CD4-positive, alpha-beta T cell treated with Interleukin-6 for 4 hours (primary cell): ENCODE measurements around the gene CEP128.

Source experiments
- DNase-seq: peaks from one replicate; pipeline ENCODE4 v3.0.0-alpha.2; 2020; ENCODE audit warnings: mixed read lengths

CEP128 gene

DNA sequence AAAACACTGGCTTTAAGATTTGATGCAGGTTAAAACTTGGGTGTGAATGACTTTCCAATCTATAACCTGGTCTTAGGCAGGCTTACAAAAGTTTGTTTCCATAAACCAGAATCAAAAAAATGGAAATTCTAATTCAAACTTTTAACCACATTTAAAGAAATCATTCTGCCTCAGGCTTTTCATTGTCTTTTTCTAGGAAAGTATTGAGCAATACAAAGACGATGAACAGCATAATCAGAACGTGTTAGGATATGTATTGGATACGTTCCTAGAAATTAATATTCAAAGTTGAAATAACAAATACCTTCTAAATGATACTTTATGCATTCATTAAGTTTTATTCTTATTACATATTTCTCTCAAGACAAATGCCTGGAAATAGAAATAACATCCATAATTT lies 172.9 kb downstream of the CEP128 start:
- DNase-seq, result no peak

DNA sequence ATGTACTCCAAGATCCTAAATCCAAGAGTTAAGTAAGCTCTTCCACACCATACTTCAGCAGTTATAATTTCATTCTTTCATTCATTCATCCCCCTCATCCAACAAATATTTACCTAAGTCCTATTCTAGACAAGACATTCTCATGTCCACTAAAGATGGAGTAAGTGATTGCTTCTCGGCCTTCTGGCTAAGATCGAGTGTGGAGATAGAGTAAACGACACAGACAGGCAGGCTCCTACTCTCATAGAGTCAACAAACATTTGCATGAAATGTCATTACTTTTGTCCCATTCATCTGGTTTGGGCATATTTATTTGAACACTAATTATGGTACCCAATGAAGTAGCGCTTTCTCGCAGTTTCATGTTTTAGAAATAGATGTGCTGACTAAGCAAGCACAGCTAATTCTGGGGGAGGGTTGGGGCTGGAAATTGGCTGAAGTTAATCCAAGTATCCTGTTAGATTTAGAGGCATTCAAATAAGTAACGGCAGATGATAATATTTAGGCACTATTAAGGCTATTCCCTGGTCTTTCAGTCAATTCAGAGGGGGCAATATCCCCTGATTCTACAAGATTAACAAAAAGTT lies 176.5 kb downstream of the CEP128 start:
- no peak for DNase-seq

DNA sequence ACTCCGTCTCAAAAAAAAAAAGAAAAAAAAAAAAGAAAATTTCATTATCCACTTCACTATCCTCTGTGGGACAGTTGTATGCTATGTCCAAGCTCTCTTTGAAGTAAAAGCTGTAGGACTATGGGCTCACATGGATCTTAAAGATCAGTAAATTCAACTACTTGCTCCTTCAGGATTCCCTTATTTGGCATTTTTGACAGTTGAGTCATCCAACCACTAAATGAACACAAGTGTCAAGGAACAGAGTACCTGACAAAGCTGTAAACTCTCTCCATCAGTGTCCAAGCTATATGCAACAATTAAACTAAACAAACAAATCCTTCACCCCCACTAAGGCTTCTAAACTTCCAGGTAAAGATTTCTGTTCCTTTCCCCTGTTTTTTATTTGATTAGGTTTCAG lies 177.0 kb downstream of the CEP128 start:
- DNase-seq, result no peak

DNA sequence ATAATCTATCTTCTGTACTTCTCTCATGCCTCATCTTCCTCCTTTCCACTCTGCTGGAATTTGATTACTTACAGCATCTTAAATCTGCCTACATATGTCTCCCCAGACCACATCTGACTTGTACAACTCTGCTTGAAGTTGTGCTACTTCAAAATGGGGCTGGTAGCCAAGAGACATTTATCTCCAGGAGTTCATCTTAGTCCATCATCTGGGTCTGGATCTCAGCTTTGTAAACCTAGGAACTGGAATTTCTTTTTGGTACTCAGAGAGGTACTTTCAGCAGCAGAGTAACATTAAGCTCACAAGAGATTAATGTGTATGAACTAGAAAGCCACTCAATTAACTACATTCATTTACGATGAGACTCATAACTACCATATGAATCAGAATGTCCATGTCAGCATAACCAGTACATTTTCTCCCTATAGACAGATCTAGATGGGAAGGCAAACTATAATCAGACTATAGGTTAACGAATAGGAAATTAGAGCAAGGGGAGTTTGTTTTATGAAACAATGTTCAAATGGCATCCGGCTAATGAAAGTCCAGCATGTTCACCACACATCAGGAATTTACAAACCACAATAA lies 178.8 kb downstream of the CEP128 start:
- DNase-seq, result no peak

DNA sequence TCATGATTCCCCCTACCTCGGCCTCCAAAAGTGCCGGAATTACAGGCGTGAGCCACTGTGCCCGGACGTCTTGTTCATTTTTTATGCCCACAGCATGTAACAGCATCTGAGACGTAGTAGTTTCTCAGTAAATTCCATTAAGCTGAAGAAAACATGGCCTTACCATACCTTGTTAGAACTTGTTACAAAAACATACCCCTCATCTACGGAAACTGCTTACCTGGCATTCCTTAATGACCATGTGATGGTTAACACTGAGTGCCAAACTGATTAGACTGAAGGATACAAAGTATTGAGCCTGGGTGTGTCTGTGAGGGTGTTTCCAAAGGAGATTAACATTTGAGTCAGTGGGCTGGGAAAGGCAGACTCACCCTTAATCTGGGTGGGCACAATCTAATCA lies 186.8 kb downstream of the CEP128 start:
- no peak for DNase-seq

DNA sequence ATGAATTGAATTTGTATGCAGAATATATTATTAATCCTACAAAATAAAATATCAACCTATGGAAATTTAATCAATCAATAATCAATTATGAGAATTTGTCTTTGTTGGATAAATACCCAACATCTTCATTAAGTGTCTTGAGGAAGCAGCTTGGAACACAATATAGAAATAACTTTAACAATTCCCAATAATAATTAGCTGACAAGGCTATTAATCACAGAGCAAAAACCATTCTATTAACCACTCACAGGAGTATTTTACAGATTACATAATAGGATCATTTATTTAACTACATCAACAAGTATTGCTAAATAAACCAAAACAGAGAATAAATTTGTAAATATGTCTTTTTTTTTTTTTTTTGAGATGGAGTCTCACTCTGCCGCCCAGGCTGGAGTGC lies 190.3 kb downstream of the CEP128 start:
- DNase-seq, result no peak

DNA sequence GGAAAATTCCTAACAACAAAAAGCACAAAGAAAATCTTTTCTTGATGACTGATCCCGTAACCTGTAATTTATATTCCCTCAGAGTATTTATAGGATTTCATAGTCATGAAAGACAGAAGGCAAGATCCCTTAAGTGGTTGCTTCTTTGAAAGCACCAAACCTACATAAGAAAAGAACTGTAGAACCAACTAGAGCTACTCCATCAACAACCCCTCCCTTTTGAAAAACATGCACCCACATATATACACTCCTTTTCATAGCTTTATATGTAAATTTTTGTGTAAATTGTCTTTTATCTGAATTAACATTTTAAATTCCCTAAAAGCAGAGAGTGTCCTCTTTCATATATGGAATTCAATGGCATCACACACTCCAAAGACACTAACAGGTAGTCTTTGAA lies 215.3 kb downstream of the CEP128 start:
- DNase-seq, result no peak

DNA sequence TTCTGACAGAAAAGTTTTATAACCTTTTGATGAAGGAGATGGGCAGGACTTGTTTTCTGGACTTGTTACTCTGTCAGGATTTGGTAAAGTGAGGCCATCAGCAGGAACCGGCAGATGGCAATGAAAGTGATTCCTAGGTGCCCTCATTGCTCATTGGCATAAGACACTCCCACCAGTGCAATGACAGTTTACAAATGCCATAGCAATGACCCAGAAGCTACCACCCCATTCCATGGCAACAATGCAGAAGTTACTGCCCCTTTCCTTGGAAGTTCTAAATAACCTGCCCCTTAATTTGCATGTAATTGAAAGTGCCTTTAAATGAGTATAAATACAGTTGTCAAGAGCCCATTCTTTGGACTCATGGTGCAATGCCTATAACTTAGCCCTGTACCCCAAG lies 222.6 kb downstream of the CEP128 start:
- no peak for DNase-seq

DNA sequence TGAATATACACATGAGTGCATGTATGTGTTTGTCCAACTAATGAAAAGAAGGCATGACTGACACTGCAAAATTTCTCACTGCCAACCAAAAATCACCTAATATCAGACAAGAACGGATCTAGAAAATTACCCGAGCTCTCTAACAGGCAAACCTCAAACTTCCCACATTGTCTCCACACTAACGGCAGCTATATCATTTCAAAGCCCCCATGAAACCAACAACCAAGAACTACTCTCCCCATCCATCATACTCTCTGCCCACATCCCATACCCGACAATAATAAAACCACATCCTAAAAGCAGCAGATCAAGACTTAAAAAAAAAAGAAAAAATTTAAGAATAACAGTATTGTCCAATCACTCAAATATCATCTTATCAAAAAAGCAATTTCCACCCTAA lies 227.1 kb downstream of the CEP128 start:
- DNase-seq, result no peak

DNA sequence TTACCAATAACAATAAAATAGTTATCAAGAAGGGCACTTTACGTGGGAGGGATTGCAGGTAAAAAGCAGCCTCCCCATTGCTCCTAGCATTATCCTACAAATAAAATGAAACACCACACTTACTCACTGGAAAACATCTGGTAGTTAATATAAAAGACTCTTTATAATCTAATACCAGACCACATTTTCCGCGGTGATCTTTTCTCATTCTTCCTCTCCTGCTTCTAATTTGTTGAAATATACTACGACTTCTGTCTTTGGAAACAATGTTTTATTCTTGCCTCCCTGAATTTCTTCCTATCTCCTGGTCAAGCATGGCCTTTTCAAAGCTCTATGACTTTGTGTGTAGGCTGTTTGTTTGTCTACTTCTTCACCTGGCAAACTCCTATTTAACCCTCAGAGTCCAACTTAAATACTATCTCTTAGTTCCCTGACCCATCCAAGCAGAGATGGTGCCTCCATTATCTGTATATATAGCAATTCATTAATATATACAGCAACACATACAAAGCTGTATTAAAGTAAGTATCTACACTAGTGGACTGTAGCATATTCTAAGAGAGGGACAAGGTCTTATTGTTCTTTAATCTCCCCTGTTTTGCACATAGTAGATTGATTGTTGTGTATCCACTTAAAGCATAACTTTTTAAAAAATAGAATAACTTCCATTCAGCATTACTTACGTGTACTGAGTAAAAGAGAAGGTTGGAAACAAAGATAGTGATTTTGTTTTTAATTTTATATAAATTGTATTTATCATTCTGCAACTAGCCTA lies 228.3 kb downstream of the CEP128 start:
- no peak for DNase-seq

DNA sequence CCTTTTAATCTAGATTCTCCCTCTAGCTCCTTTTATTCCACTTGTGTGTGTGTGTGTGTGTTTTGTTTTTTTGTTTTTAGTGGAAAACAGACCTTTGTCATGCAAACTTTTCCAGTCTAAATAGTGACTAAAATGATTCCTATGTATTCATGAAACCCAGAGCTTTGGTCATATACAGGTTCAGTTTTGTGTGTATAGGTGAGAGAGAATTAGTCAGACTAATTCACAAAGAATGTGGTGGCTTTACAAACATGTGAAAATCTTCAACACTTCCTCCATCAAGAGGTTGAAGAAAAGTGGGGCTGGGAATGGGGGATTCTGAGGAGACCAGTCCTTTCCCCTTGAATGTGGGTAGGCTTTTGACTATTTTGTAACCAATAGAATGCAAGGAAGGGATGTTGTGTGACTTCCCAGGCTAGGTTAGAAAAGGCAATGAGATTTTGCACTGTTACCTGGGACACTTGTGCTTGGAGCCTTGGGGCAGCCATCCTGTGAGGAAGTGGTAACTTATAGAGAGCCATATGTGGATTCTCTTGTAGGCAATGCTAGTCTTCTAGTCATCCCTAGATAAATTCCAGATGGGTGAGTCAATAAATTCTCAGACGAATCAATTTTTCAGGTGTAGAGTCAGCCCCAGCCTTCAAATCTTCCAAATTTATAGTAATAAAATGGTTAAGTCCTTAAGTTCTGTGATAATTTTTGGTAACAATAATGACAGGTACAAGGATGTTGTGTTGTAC lies 236.1 kb downstream of the CEP128 start:
- DNase-seq, result no peak

DNA sequence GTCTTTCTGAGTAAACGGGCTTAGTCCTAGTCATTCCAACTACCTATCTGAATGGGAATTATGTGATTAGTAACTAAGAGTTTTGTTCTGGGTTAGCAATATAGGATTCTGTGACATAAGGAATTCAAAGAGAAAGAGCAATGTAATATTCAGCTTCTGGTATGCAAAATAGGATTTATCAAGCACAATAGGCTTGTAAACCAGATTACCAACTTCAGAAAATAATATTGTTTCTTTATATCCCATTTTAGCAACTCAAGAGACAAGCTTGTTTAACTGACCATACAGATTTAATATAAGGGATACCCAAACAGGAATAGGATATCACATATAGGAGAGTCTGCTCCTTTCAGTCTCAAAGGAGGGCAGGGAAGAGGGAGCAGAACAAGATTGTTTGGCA lies 240.9 kb downstream of the CEP128 start:
- DNase-seq, result no peak

DNA sequence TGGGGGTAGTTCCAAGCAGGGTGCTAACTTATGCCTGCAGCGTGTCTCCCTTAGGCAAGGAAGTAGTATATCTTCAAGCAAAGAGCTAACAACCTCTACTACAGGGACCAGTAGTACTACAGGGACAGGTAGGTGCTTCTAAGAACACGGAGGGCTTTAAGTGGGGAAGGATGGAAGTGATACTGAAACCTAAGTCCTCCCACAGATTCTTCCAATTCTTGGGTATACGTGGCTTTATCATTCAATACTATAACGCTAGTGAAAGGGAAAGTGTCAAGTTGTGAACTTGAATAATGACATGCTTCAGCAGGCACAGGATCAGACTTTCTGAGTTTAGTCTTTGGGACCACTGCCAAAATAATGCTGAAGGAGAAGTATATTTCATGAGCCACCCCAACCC lies 241.7 kb downstream of the CEP128 start:
- no peak for DNase-seq

DNA sequence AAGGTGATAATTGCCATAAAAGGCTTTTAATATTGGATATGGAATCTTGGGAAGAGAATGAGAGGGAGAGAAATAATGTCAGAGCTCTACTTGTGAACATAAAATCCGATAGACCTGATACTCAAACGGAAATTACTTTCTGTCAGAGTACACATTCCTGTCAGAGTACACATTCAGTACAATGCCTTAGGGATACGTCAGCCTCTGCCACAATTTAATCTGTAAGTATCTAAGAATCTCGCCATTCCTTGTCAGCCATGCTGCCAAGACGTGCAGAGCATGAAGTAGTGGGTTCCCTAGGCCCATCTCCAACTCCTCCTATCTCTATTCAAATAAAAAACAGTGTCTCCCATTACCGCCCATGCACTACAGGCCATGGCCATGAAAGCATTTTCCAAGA lies 242.6 kb downstream of the CEP128 start:
- no peak for DNase-seq

DNA sequence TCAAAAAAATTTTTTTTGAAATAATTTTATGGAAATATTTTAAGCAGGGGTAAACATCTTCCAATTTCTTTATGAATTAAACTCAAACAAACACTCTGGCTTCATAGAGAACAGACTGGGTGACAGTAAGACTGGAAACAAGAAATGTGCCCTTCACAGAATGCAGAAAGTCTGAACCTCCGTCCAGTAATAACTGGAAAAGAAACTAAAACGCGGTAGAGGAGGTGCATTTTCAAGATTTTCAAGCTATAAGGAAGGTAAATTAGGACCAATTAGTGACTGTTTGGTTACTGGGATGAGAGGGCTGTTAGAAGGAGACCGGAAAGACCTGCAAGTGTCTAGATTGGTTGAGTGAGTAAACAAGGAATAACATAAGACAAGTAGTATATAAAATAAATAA lies 245.7 kb downstream of the CEP128 start:
- DNase-seq, result no peak

DNA sequence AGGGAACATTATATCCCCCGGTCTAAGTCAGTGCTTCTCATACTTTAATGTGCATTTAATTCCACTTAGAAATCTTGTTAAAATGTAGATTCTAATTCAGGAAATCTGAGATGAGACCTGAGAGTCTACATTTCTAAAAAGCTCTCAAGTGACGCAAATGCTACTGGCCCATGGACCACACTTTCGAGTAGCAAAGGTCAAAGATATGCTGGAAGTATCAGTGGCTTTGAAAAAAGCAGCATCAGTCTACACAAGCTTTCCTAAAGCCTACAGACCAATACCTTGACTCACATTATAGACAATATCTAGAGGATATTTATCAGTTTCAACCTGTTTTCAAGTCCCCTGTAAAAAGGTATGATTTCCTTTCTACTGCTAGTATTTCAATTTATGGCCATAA lies 248.6 kb downstream of the CEP128 start:
- no peak for DNase-seq

DNA sequence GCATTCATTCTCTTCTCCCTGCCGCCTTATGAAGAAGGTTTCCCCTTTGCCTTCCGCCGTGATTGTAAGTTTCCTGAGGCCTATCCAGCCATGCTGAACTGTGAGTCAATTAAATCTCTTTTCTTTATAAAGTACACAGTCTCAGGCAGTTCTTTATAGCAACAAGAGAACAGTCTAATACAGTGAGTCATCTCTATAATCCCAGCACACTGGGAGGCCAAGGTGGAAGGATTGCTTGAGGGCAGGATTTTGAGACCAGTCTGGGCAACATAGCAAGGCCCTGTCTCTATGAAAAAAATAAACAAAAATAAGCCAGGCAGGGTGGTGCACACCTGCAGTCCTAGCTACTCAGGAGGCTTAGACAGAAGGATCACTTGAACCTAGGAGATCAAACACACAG lies 259.9 kb downstream of the CEP128 start:
- DNase-seq, result no peak

DNA sequence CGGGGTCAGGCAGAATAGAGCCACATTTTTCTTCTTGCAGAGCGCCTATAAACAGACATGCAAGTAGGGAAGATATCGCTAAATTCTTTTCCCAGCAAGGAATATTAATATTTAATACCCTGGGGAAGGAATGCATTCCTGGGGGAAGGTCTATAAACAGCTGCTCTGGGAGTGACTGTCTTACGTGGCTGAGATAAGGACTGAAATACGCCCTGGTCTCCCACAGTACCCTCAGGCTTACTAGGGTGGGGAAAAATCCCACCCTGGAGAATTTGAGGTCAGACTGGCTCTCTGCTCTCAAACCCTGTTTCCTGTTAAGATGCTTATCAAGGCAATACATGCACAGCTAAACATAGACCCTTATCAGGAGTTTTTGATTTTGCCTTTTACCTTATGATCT lies 262.3 kb downstream of the CEP128 start:
- DNase-seq, result no peak

DNA sequence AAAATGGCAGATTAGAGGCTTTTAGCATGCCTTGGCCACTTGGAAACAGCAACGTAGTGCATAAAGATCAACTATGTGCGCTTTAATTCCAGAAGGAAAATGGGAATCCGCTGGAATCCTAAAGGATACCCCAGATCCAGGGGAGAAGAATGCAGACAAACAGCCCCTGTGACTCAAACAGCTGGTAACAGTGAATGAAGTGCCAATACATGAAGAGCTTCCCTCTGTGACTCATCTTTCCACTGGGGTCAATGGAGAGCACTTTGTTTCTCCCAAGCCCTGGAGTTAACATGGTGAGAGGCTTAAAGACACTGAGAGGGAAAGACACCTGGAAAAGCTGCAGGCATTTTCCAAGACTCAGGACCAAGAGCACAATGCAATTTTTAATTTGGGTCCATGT lies 263.1 kb downstream of the CEP128 start:
- DNase-seq, result no peak

DNA sequence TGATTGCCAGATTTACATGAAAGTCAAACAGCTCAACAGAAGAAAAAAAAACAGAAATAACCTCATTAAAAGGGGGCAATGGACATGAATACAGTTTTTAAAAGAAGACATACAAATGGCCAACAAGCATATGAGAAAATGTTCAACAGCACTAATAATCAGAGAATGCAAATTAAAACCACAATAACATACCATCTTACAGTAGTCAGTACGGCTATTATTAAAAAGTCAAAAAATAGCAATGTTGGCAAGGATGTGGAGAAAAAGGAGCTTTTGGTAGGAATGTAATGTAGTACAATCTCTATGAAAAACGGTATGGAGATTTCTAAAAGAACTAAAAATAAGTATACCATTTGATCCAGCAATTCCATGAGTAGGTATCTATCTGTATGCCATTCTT lies 272.1 kb downstream of the CEP128 start:
- no peak for DNase-seq

DNA sequence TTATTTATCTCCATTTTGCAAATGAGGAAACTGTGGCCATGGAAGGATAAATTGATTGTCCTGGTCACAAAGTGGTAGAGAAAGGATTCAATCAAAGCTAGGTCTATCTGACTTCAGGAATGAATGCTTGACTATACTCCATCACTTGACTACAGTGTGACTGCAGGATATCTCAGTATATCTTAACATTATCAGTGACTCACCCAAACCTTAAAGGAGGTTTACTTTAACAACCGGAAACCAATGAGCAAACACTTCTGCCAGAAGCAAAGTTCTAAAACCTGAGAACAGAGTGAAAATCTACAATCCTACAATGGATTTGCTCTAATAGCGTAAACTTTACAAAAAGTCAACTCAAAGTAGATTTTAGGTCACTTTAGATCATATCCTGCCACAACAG lies 277.0 kb downstream of the CEP128 start:
- no peak for DNase-seq

DNA sequence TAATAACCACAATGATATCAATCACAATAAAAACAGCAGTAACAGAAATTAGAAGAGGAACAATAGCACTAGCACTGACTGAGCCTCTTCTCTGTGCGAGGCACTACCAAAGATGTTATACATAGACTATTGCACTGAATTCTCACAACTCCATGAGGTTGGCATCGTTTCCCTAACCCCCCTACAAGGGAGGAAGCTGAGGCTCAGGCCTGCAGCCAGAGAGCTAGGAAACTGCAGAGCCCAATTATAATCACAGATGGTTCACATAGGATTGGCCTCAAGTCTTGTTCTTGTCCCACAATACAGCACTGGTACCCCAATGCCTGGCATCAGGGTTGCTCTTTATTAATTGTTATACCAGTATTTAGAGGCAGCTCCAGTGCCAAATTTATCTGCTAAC lies 278.0 kb downstream of the CEP128 start:
- no peak for DNase-seq

DNA sequence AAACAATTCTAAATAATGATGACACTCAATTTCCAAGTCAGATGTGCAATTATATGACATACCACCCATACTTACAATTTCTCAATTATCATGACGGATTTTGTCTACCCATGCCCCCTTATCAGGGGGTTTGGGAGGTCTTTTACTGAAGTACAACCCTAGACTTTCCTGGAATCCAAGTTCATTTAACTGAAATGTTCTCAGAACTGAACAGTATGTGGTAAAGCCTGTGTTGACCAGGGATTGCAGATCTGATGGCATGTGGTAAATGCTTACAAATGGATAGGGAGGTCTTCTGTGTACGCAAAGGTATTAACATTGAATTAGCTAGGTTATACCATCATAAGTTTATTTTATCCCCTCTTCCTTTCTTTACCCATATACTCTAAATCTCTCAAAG lies 281.8 kb downstream of the CEP128 start:
- no peak for DNase-seq

DNA sequence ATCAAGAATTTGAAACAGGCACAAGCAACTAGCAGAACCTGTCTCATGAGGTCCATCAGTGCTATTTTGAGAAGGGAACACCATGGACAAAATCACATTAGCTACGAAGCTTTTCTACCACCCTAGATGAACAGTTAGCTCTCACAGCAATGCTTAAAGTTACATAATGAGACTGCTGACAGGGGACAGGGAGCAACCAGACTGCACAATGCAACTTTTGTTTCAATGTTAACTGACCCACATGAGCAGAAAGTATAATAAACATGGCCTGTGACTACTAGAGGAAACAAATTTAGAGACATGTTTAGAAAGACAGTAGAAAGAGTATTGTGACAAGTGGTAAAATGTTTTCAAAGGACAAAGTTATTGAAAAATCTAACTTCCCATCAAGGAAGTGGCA lies 282.8 kb downstream of the CEP128 start:
- no peak for DNase-seq
